HepG2 (cell line): ENCODE results near the gene IL16. TPM values are rescaled to one million over a fixed set of nuclear protein-coding genes. Genes with fewer than 3 reads are reported as not detected.
A peak's percentile ranks its signal among the peaks of the same experiment; 100 is the strongest.

Source experiments
- ATAC-seq: fragments of 200-7000 bp; cut with Tn5 transposase; 3 replicates; pipeline ENCODE4 v1.9.1; 2020; ENCODE audit warnings: mild to moderate bottlenecking, moderate library complexity
- BruUV-seq: library from RNA; stranded (reverse); fragments of 400-500 nt; replicated peaks from 2 replicates; lab custom pipeline; 2021; lab: Mats Ljungman, UMichigan
- CTCF ChIA-PET: fragments of 300-600 bp; formaldehyde crosslinking; extraction: SDS; loops from one replicate; lab custom pipeline; 2021; ENCODE audit warnings: low total read pairs, inconsistent platforms, low intra/inter-chr PET ratio; lab: Yijun Ruan, JAX
- POLR2A ChIA-PET: fragments of 350-600 bp; sonication (Branson Sonifier 250); formaldehyde crosslinking; loops from one replicate; lab custom pipeline; 2020; ENCODE audit warnings: antibody characterized with exemption, inconsistent platforms; lab: Yijun Ruan, JAX
- DNase-seq: peaks from one replicate; pipeline ENCODE4 v3.0.0-alpha.2; 2015; ENCODE audit warnings: low spot score
- FAIRE-seq: peaks from 3 replicates; lab custom pipeline; 2011; peaks lifted over from hg19 to GRCh38; lab: Jason Lieb, UNC
- H2AFZ ChIP-seq: one replicate; pipeline ENCODE4 v1.6.1; 2011; ENCODE audit warnings: low read length, inconsistent platforms
- H3K27ac ChIP-seq: fragments of 300-600 bp; 3 replicates; pipeline ENCODE4 v1.8.0; 2011; ENCODE audit warnings: mixed run types, mild to moderate bottlenecking, mixed read lengths, low read length, inconsistent platforms; ENCODE audit not compliant: insufficient read depth; ENCODE audit errors: extremely low read length
- H3K27me3 ChIP-seq, 2 experiments: fragments of 200-600 bp in 1 of 2; 2 replicates in 1 of 2; 3 replicates in 1 of 2; pipeline versions ENCODE4 v1.6.0 to v1.8.0; 2011; ENCODE audit warnings: low read length in 2 of 2, mild to moderate bottlenecking in 2 of 2, moderate library complexity in 2 of 2, inconsistent platforms in 1 of 2; ENCODE audit not compliant: insufficient read depth in 2 of 2, control insufficient read depth in 1 of 2
- H3K36me3 ChIP-seq, 2 experiments: fragments of 200-600 bp in 1 of 2; replicated peaks in 1 of 2; 2 replicates in 1 of 2; 3 replicates in 1 of 2; pipeline versions ENCODE4 v1.5.1 to v1.8.0; 2011; ENCODE audit warnings: low read length in 2 of 2, inconsistent platforms in 1 of 2; ENCODE audit not compliant: insufficient read depth in 2 of 2, control insufficient read depth in 1 of 2
- H3K4me1 ChIP-seq: 2 replicates; pipeline ENCODE4 v1.5.1; 2012; ENCODE audit warnings: low read length, inconsistent platforms; ENCODE audit not compliant: insufficient read depth
- H3K4me2 ChIP-seq: 2 replicates; pipeline ENCODE4 v1.6.0; 2011; ENCODE audit warnings: low read depth, low read length, inconsistent platforms
- H3K4me3 ChIP-seq, 3 experiments: fragments of 200-600 bp in 1 of 3; sonication (generic), shearing (Covaris generic) in 1 of 3; replicated peaks in 1 of 3; 2 replicates each; pipeline ENCODE4 v1.5.1; 2011 to 2016; ENCODE audit warnings: low read length in 3 of 3, inconsistent platforms in 2 of 3, low read depth in 2 of 3, mild to moderate bottlenecking in 2 of 3, control low read depth in 1 of 3, mixed read lengths in 1 of 3; ENCODE audit not compliant: insufficient read depth in 1 of 3
- H3K79me2 ChIP-seq: one replicate; pipeline ENCODE4 v1.6.1; 2011; ENCODE audit warnings: low read length, inconsistent platforms; ENCODE audit not compliant: insufficient read depth
- H3K9ac ChIP-seq: 2 replicates; pipeline ENCODE4 v1.6.0; 2011; ENCODE audit warnings: mild to moderate bottlenecking, low read depth, low read length, inconsistent platforms; ENCODE audit not compliant: insufficient read depth
- H3K9me3 ChIP-seq: 2 replicates; pipeline ENCODE4 v1.5.1; 2012; ENCODE audit warnings: mild to moderate bottlenecking, low read length
- H4K20me1 ChIP-seq: 2 replicates; pipeline ENCODE4 v1.6.0; 2011; ENCODE audit warnings: inconsistent platforms, mild to moderate bottlenecking, low read length, moderate library complexity; ENCODE audit not compliant: insufficient read depth
- ATF7 ChIP-seq, 2 experiments: fragments of 450-650 bp in 1 of 2; sonication (generic) in 1 of 2; formaldehyde crosslinking in 1 of 2; IDR thresholded peaks; 2 replicates each; pipeline versions ENCODE4 v1.4.0 to v1.6.1; 2016 to 2020; ENCODE audit warnings: antibody characterized with exemption in 1 of 2, mild to moderate bottlenecking in 1 of 2, missing genetic modification reagents in 1 of 2
- FLYWCH1 ChIP-seq: sonication (generic); formaldehyde crosslinking; IDR thresholded peaks from 2 replicates; pipeline ENCODE4 v1.8.1; 2023; ENCODE audit warnings: mild to moderate bottlenecking, missing genetic modification reagents
- NPAS2 ChIP-seq: sonication (generic); formaldehyde crosslinking; IDR thresholded peaks from 2 replicates; pipeline ENCODE4 v1.8.0; 2022; ENCODE audit warnings: mild to moderate bottlenecking, missing genetic modification reagents, borderline replicate concordance
- ZBTB20 ChIP-seq: sonication (generic); formaldehyde crosslinking; IDR thresholded peaks from 2 replicates; pipeline ENCODE4 v1.8.1; 2023; ENCODE audit warnings: missing genetic modification reagents, low read depth, mild to moderate bottlenecking, borderline replicate concordance
- ZNF326 ChIP-seq: sonication (generic); formaldehyde crosslinking; IDR thresholded peaks from 2 replicates; pipeline ENCODE4 v1.4.0; 2020; ENCODE audit warnings: missing genetic modification reagents, borderline replicate concordance
- ZNF766 ChIP-seq: sonication (generic); formaldehyde crosslinking; IDR thresholded peaks from 2 replicates; pipeline ENCODE4 v1.5.0; 2020; ENCODE audit warnings: missing genetic modification reagents, borderline replicate concordance
- WGBS: methylation state at CpG from one replicate; pipeline ENCODE4 v1.1.6; 2017; ENCODE audit warnings: low lambda C conversion rate; 5-methylcytosine and 5-hydroxymethylcytosine counted together
- in situ Hi-C: cut with HindIII; loops from 2 replicates; pipeline ENCODE4 v1.10.0; 2017; ENCODE audit warnings: low pct_unique_long_range_greater_than_20kb; ENCODE audit not compliant: extremely low pct_ligation_motif_present
- intact Hi-C: fragments of 100-400 bp; cut with micrococcal nuclease; formaldehyde crosslinking; loops from one replicate; pipeline ENCODE4 v1.10.0; 2022; ENCODE audit not compliant: unreplicated experiment
- polyA plus RNA-seq, 8 experiments: library from polyadenylated mRNA; depleted of rRNA in 3 of 8; stranded (reverse) in 7 of 8; unstranded in 1 of 8; fragments of >200 nt; fragmentation: Illumina TruSeq in 4 of 8; extraction: Trizol in 4 of 8; gene quantifications; 2 replicates each; pipeline versions ENCODE4 v1.2.1 to v1.2.3, GENCODE V29; 2011 to 2016; ENCODE audit warnings: low read depth in 4 of 8, missing spikeins in 1 of 8, mixed read lengths in 1 of 8; ENCODE audit not compliant: insufficient read depth in 1 of 8
- total RNA-seq, 5 experiments: library from RNA; depleted of rRNA; stranded (reverse); fragments of >200 nt; fragmentation: Illumina TruSeq; extraction: Trizol; gene quantifications; 2 replicates each; pipeline ENCODE4 v1.2.3, GENCODE V29; 2016; ENCODE audit warnings: low read depth in 1 of 5
- TF ChIP-seq, protein P1 (sequence below): sonication (generic); formaldehyde crosslinking; IDR thresholded peaks from 2 replicates; pipeline ENCODE4 v1.4.0; 2020; ENCODE audit warnings: missing genetic modification reagents
- TF ChIP-seq, protein P2 (sequence below): fragments of 450-650 bp; IDR thresholded peaks from 2 replicates; pipeline ENCODE4 v1.6.1; 2017; ENCODE audit warnings: mild to moderate bottlenecking

The IL16 gene
- total and polyA plus RNA-seq, 2 of the 13 experiments (the other 11 are each of a cell fraction or from before 2014, with no cell fraction given) = 0.03 TPM; not detected in 1

GRCh38 chr15:81321667-81322066, 125.0 kb downstream of the IL16 start:
- no TSS peak for BruUV-seq
- no peak overlapping the region for H2AFZ ChIP-seq
- CTCF ChIA-PET = no interaction called here
- ATAC-seq (no peak), FAIRE-seq (no peak), DNase-seq (no peak)
- peak; percentile 58 for TF ChIP-seq ATF7 (IDR thresholded peaks at IDR 0.05)
- TF ChIP-seq ATF7 (CRISPR knock-in tag; IDR thresholded peaks at IDR 0.05) = no peak
- TF ChIP-seq, protein P1, sequence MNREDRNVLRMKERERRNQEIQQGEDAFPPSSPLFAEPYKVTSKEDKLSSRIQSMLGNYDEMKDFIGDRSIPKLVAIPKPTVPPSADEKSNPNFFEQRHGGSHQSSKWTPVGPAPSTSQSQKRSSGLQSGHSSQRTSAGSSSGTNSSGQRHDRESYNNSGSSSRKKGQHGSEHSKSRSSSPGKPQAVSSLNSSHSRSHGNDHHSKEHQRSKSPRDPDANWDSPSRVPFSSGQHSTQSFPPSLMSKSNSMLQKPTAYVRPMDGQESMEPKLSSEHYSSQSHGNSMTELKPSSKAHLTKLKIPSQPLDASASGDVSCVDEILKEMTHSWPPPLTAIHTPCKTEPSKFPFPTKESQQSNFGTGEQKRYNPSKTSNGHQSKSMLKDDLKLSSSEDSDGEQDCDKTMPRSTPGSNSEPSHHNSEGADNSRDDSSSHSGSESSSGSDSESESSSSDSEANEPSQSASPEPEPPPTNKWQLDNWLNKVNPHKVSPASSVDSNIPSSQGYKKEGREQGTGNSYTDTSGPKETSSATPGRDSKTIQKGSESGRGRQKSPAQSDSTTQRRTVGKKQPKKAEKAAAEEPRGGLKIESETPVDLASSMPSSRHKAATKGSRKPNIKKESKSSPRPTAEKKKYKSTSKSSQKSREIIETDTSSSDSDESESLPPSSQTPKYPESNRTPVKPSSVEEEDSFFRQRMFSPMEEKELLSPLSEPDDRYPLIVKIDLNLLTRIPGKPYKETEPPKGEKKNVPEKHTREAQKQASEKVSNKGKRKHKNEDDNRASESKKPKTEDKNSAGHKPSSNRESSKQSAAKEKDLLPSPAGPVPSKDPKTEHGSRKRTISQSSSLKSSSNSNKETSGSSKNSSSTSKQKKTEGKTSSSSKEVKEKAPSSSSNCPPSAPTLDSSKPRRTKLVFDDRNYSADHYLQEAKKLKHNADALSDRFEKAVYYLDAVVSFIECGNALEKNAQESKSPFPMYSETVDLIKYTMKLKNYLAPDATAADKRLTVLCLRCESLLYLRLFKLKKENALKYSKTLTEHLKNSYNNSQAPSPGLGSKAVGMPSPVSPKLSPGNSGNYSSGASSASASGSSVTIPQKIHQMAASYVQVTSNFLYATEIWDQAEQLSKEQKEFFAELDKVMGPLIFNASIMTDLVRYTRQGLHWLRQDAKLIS (CRISPR knock-in tag) = no peak
- 100% methylated on average over 1 of the region's 1 CpG for WGBS
- no peak overlapping the region for H3K27ac ChIP-seq
- peaks cover 0 to 6% of the 10 kb centered on the region in 2 experiments; a peak in 3 of 5 replicates for H3K36me3 ChIP-seq
- POLR2A ChIA-PET = no interaction called here
- H3K4me3 ChIP-seq = no peak overlapping the region
- H3K9ac ChIP-seq = no peak overlapping the region
- H3K27me3 ChIP-seq = no peaks in the 10 kb centered on the region
- H4K20me1 ChIP-seq = no peaks in the 10 kb centered on the region
- in situ Hi-C loops (no loop called here), intact Hi-C loops (no loop called here)
- peaks cover 28% of the 10 kb centered on the region for H3K4me1 ChIP-seq
- H3K4me2 ChIP-seq = no peak overlapping the region
- H3K9me3 ChIP-seq = no peaks in the 10 kb centered on the region
- H3K79me2 ChIP-seq = no peaks in the 10 kb centered on the region

DNA sequence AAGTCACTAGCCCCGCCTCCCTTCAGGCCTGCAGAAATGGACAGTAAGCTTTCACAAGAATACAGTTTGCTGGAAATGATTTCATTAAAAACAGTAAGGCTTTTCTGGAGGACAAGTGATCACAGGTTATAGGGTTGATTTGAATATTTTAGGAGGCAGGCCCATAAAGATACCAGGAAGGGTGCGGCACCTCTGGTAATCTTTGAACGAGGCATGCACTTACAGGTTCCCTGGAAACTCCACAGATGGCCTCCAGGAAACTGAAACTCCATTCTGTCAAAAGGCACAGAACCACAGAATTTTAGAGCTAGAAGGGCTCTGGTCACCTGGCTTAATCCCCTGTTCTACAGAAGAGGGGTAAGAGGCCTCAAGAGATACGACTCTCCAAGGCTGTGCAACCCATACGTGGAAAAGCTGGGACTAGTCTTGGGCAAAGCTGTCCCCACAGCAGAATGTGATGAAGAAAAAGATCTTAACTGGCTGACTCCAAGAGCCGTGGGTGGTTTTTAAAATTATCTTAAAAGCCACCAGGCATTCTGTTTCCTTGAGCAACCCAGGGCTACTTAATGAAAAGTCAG, 126.1 kb downstream of the IL16 start:
- intact Hi-C loops (no loop called here), in situ Hi-C loops (no loop called here)
- H3K9ac ChIP-seq = peak overlapping the region; percentile 12; the same call in 1 of the 2 replicates
- no peak overlapping the region for H2AFZ ChIP-seq
- H3K9me3 ChIP-seq = no peaks in the 10 kb centered on the region
- no peaks in the 10 kb centered on the region for H4K20me1 ChIP-seq
- WGBS = 68% methylated on average over 6 of the region's 6 CpGs
- peaks cover 28% of the 10 kb centered on the region for H3K4me1 ChIP-seq
- ChIA-PET POLR2A (no interaction called here), CTCF (no interaction called here)
- no peak overlapping the region for H3K27ac ChIP-seq
- ATAC-seq (no peak), DNase-seq (no peak), FAIRE-seq (no peak)
- H3K79me2 ChIP-seq = no peaks in the 10 kb centered on the region
- TF ChIP-seq ZBTB20 (CRISPR knock-in tag) (no peak), ZNF766 (CRISPR knock-in tag) (no peak), FLYWCH1 (CRISPR knock-in tag) (no peak), NPAS2 (CRISPR knock-in tag) (no peak), ZNF326 (CRISPR knock-in tag) (no peak)
- TF ChIP-seq, protein P2, sequence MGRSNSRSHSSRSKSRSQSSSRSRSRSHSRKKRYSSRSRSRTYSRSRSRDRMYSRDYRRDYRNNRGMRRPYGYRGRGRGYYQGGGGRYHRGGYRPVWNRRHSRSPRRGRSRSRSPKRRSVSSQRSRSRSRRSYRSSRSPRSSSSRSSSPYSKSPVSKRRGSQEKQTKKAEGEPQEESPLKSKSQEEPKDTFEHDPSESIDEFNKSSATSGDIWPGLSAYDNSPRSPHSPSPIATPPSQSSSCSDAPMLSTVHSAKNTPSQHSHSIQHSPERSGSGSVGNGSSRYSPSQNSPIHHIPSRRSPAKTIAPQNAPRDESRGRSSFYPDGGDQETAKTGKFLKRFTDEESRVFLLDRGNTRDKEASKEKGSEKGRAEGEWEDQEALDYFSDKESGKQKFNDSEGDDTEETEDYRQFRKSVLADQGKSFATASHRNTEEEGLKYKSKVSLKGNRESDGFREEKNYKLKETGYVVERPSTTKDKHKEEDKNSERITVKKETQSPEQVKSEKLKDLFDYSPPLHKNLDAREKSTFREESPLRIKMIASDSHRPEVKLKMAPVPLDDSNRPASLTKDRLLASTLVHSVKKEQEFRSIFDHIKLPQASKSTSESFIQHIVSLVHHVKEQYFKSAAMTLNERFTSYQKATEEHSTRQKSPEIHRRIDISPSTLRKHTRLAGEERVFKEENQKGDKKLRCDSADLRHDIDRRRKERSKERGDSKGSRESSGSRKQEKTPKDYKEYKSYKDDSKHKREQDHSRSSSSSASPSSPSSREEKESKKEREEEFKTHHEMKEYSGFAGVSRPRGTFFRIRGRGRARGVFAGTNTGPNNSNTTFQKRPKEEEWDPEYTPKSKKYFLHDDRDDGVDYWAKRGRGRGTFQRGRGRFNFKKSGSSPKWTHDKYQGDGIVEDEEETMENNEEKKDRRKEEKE = no peak
- H3K4me2 ChIP-seq = peak overlapping the region; percentile 94
- peaks cover 0 to 6% of the 10 kb centered on the region in 2 experiments; a peak in 3 of 5 replicates for H3K36me3 ChIP-seq
- BruUV-seq = no TSS peak
- H3K4me3 ChIP-seq = peak overlapping the region in 1 of 3 experiments; percentile 19; a peak in 1 of 6 replicates
- no peaks in the 10 kb centered on the region for H3K27me3 ChIP-seq
